Caco-2 (cell line): ENCODE measurements around the gene EPM2A. TPM values are rescaled to one million over a fixed set of nuclear protein-coding genes. Genes with fewer than 3 reads are reported as not detected.

Experiments used
- BruUV-seq: library from RNA; stranded (reverse); fragments of 400-500 nt; replicated peaks from 2 replicates; lab custom pipeline; 2021; lab: Mats Ljungman, UMichigan
- CTCF ChIA-PET: fragments of 300-600 bp; sonication (Branson Sonifier 250); formaldehyde crosslinking; loops from one replicate; lab custom pipeline; 2022; ENCODE audit warnings: antibody characterized with exemption; lab: Charles Lee
- POLR2A ChIA-PET: fragments of 300-600 bp; sonication (Branson Sonifier 250); formaldehyde crosslinking; loops from one replicate; lab custom pipeline; 2022; ENCODE audit warnings: antibody characterized with exemption; lab: Charles Lee
- DNase-seq, 2 experiments: peaks; one replicate each; pipeline versions ENCODE4 v3.0.0 to v3.0.0-alpha.2; 2020 to 2022
- H3K27me3 ChIP-seq: replicated peaks from 2 replicates; pipeline ENCODE4 v1.6.0; 2011; ENCODE audit warnings: low read length; ENCODE audit not compliant: control insufficient read depth, insufficient read depth
- H3K36me3 ChIP-seq: 2 replicates; pipeline ENCODE4 v1.5.1; 2011; ENCODE audit warnings: low read length; ENCODE audit not compliant: control insufficient read depth, insufficient read depth
- H3K4me1 ChIP-seq: fragments of 250-450 bp; sonication (Bioruptor Pico); 2 replicates; pipeline ENCODE4 v1.5.1; 2020; ENCODE audit warnings: mild to moderate bottlenecking
- H3K4me3 ChIP-seq: 2 replicates; pipeline ENCODE4 v1.5.1; 2011; ENCODE audit warnings: low read depth, mild to moderate bottlenecking, control low read depth, low read length
- H3K9me3 ChIP-seq: fragments of 250-450 bp; sonication (Bioruptor Pico); 2 replicates; pipeline ENCODE4 v1.5.1; 2020; ENCODE audit warnings: mild to moderate bottlenecking, moderate library complexity
- H3K27ac Mint-ChIP-seq: one replicate; pipeline ENCODE4 v1.8.0; 2022; ENCODE audit warnings: mixed read lengths; ENCODE audit not compliant: unreplicated experiment
- H3K27me3 Mint-ChIP-seq: one replicate; pipeline ENCODE4 v1.8.0; 2022; ENCODE audit warnings: mixed read lengths; ENCODE audit not compliant: insufficient read depth, unreplicated experiment
- H3K36me3 Mint-ChIP-seq: one replicate; pipeline ENCODE4 v1.8.0; 2022; ENCODE audit warnings: mild to moderate bottlenecking, mixed read lengths; ENCODE audit not compliant: insufficient read depth, unreplicated experiment
- H3K4me1 Mint-ChIP-seq: one replicate; pipeline ENCODE4 v1.8.0; 2022; ENCODE audit warnings: low read depth, mixed read lengths; ENCODE audit not compliant: unreplicated experiment
- H3K4me3 Mint-ChIP-seq: one replicate; pipeline ENCODE4 v1.8.0; 2022; ENCODE audit warnings: mild to moderate bottlenecking, moderate library complexity, mixed read lengths; ENCODE audit not compliant: unreplicated experiment
- H3K9me3 Mint-ChIP-seq: one replicate; pipeline ENCODE4 v1.8.0; 2022; ENCODE audit warnings: mixed read lengths; ENCODE audit not compliant: unreplicated experiment
- CTCF ChIP-seq, 2 experiments: fragments of 200-600 bp in 1 of 2; IDR thresholded peaks; 1 replicate in 1 of 2; 2 replicates in 1 of 2; pipeline versions ENCODE4 v1.5.1 to v1.8.0; 2011 to 2022; ENCODE audit warnings: antibody characterized with exemption in 1 of 2, control low read depth in 1 of 2, inconsistent platforms in 1 of 2, low read depth in 1 of 2, low read length in 1 of 2, mild to moderate bottlenecking in 1 of 2, moderate library complexity in 1 of 2; ENCODE audit not compliant: insufficient read depth in 1 of 2, severe bottlenecking in 1 of 2, unreplicated experiment in 1 of 2
- intact Hi-C: fragments of 100-400 bp; cut with micrococcal nuclease; formaldehyde crosslinking; loops from one replicate; pipeline ENCODE4 v1.10.0; 2022; ENCODE audit not compliant: unreplicated experiment
- total RNA-seq: library from RNA; stranded (reverse); gene quantifications from 2 replicates; pipeline ENCODE4 v1.2.3, GENCODE V29; 2022

Gene EPM2A
- total RNA-seq, 1 experiment from 2014 or later = 6.9 TPM

- Mint-ChIP-seq H3K4me3 (no peak overlapping the region), H3K9me3 (no peaks in the 10 kb centered on the region), H3K36me3 (no peaks in the 10 kb centered on the region), H3K27ac (no peak overlapping the region), H3K27me3 (no peaks in the 10 kb centered on the region), H3K4me1 (no peaks in the 10 kb centered on the region)
- BruUV-seq = no TSS peak
- POLR2A ChIA-PET = no interaction called here
- Histone ChIP-seq H3K4me3 (no peak overlapping the region), H3K27me3 (no peaks in the 10 kb centered on the region), H3K36me3 (no peaks in the 10 kb centered on the region), H3K9me3 (no peaks in the 10 kb centered on the region), H3K4me1 (no peaks in the 10 kb centered on the region)
- intact Hi-C loops = no loop called here
- CTCF ChIA-PET = no interaction called here
- no peak for DNase-seq
- TF ChIP-seq CTCF (IDR thresholded peaks at IDR 0.05; ENCODE audit: insufficient read depth in 1 of 2, low read depth in 1 of 2, low read length in 1 of 2, severe bottlenecking in 1 of 2, unreplicated experiment in 1 of 2) = no peak
These were observed 66.5 kb downstream of the EPM2A start for GRCh38 chr6:145668844-145669243.

- POLR2A ChIA-PET = no interaction called here
- Mint-ChIP-seq H3K4me1 (no peaks in the 10 kb centered on the region), H3K27me3 (no peaks in the 10 kb centered on the region), H3K36me3 (no peaks in the 10 kb centered on the region), H3K9me3 (no peaks in the 10 kb centered on the region), H3K27ac (no peak overlapping the region), H3K4me3 (no peak overlapping the region)
- no peak for DNase-seq
- no peaks in the 10 kb centered on the region for H3K36me3 ChIP-seq
- no TSS peak for BruUV-seq
- H3K27me3 ChIP-seq = no peaks in the 10 kb centered on the region
- H3K4me3 ChIP-seq = no peak overlapping the region
- CTCF ChIA-PET = no interaction called here
- H3K9me3 ChIP-seq = no peaks in the 10 kb centered on the region
- intact Hi-C loops = no loop called here
- no peaks in the 10 kb centered on the region for H3K4me1 ChIP-seq
- no peak for TF ChIP-seq CTCF (IDR thresholded peaks at IDR 0.05; ENCODE audit: insufficient read depth in 1 of 2, low read depth in 1 of 2, low read length in 1 of 2, severe bottlenecking in 1 of 2, unreplicated experiment in 1 of 2)
These were observed 74.6 kb downstream of the EPM2A start for GRCh38 chr6:145660676-145661075.

- CTCF ChIA-PET = interaction anchor here (1.3 kb wide), 1 partner anchor 79 kb away, joined by 3 read pairs; the partner anchor contains the start of gene EPM2A
These were observed 79.2 kb downstream of the EPM2A start for GRCh38 chr6:145656128-145656527.

More at GRCh38 chr6:145656128-145656527, 79.2 kb downstream of the EPM2A start:
- H3K36me3 ChIP-seq = no peaks in the 10 kb centered on the region
- POLR2A ChIA-PET = no interaction called here
- H3K4me3 Mint-ChIP-seq = no peak overlapping the region
- TF ChIP-seq CTCF (IDR thresholded peaks at IDR 0.05; ENCODE audit: insufficient read depth in 1 of 2, low read depth in 1 of 2, low read length in 1 of 2, severe bottlenecking in 1 of 2, unreplicated experiment in 1 of 2) = no peak
- no peak overlapping the region for H3K27ac Mint-ChIP-seq
- no peaks in the 10 kb centered on the region for H3K27me3 ChIP-seq
- no peaks in the 10 kb centered on the region for H3K9me3 ChIP-seq
- no peaks in the 10 kb centered on the region for H3K36me3 Mint-ChIP-seq
- DNase-seq = no peak
- H3K9me3 Mint-ChIP-seq = no peaks in the 10 kb centered on the region
- BruUV-seq = no TSS peak
- no peaks in the 10 kb centered on the region for H3K4me1 Mint-ChIP-seq
- H3K4me1 ChIP-seq = no peaks in the 10 kb centered on the region
- no peaks in the 10 kb centered on the region for H3K27me3 Mint-ChIP-seq
- intact Hi-C loops = no loop called here
- H3K4me3 ChIP-seq = no peak overlapping the region
